Thyroid gland (tissue), 4 donors: ENCODE data around the gene CUEDC1. TPM values are rescaled to one million over a fixed set of nuclear protein-coding genes. Genes with fewer than 3 reads are reported as not detected.
"Not testable (repeated sequence)": the region's sequence is repeated elsewhere in the genome, so short reads cannot be mapped to it uniquely, and the experiment has no call there.

Experiments used
- DNase-seq, 2 donors: peaks; one replicate each; pipeline ENCODE4 v3.0.0-alpha.2; 2019
- H3K27ac ChIP-seq, 3 donors: fragments of 200-600 bp; sonication (generic); 1 replicate in 2 of 3; 2 replicates in 1 of 3; pipeline ENCODE4 v1.5.1; 2016 to 2019; ENCODE audit warnings: mild to moderate bottlenecking in 1 of 3, moderate library complexity in 1 of 3
- H3K27me3 ChIP-seq: fragments of 200-600 bp; sonication (generic); one replicate; pipeline ENCODE4 v1.5.1; 2019
- H3K36me3 ChIP-seq, 2 donors: fragments of 200-600 bp; sonication (generic); one replicate each; pipeline ENCODE4 v1.5.1; 2016 to 2019
- H3K4me1 ChIP-seq, 2 donors: fragments of 200-600 bp; sonication (generic); one replicate each; pipeline ENCODE4 v1.5.1; 2017 to 2019
- H3K4me3 ChIP-seq, 3 donors: fragments of 200-600 bp; sonication (generic); replicated peaks in 1 of 3; 1 replicate in 2 of 3; 2 replicates in 1 of 3; pipeline ENCODE4 v1.5.1; 2016; ENCODE audit warnings: mild to moderate bottlenecking in 1 of 3
- H3K9me3 ChIP-seq: fragments of 200-600 bp; sonication (generic); one replicate; pipeline ENCODE4 v1.5.1; 2017
- POLR2A ChIP-seq, 2 donors: fragments of 450-650 bp; IDR thresholded peaks; one replicate each; pipeline ENCODE4 v1.6.1; 2017; ENCODE audit warnings: antibody characterized with exemption in 2 of 2, mild to moderate bottlenecking in 2 of 2, moderate library complexity in 1 of 2
- WGBS, 2 donors: methylation state at CpG; one replicate each; pipeline ENCODE4 v1.1.5; 2017; 5-methylcytosine and 5-hydroxymethylcytosine counted together
- intact Hi-C: fragments of 100-400 bp; cut with DNase I; formaldehyde crosslinking; loops from one replicate; pipeline ENCODE4 v1.15.1; 2023
- total RNA-seq, 4 donors: library from RNA; depleted of rRNA; stranded (reverse); fragments of >200 nt; gene quantifications; one replicate each; pipeline ENCODE4 v1.2.3, GENCODE V29; 2016
- TF ChIP-seq, protein P1 (sequence below), 6 experiments: fragments of 200-600 bp in 3 of 6; fragments of 450-650 bp in 3 of 6; sonication (generic) in 3 of 6; IDR thresholded peaks; one replicate each; pipeline ENCODE4 v1.5.1; 2016 to 2019; ENCODE audit warnings: antibody characterized with exemption in 6 of 6, mild to moderate bottlenecking in 2 of 6, inconsistent platforms in 1 of 6, moderate library complexity in 1 of 6

Gene CUEDC1
- total RNA-seq, 4 donors from 2014 or later, result 25.6 to 32.3 (median 29.9) TPM

DNA sequence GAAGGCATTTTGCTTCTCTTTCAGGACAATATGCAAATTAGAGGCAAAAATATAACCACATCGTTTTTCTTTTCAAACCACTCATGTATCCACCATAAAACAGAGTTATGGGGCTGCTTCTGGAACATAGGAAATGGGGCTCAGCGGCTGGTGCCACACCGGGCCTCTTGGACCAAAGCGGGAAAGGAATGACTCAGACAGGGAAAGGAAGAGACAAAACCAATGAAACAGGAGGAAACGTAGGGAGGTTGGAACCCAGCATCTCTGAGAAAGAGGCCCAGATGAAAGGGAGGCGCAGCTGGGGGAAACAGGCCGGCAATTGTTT is 28.5 kb downstream of the CUEDC1 start:
- no peak for DNase-seq
- Histone ChIP-seq H3K4me3 (no peak overlapping the region), H3K4me1 (peaks cover 44 to 69% of the 10 kb centered on the region in 2 donors), H3K27ac (peak overlapping the region; percentile 35 to 80 (median 69)), H3K9me3 (no peaks in the 10 kb centered on the region), H3K36me3 (no peaks in the 10 kb centered on the region), H3K27me3 (no peaks in the 10 kb centered on the region)
- TF ChIP-seq POLR2A (IDR thresholded peaks at IDR 0.05), result no peak
- TF ChIP-seq, protein P1, sequence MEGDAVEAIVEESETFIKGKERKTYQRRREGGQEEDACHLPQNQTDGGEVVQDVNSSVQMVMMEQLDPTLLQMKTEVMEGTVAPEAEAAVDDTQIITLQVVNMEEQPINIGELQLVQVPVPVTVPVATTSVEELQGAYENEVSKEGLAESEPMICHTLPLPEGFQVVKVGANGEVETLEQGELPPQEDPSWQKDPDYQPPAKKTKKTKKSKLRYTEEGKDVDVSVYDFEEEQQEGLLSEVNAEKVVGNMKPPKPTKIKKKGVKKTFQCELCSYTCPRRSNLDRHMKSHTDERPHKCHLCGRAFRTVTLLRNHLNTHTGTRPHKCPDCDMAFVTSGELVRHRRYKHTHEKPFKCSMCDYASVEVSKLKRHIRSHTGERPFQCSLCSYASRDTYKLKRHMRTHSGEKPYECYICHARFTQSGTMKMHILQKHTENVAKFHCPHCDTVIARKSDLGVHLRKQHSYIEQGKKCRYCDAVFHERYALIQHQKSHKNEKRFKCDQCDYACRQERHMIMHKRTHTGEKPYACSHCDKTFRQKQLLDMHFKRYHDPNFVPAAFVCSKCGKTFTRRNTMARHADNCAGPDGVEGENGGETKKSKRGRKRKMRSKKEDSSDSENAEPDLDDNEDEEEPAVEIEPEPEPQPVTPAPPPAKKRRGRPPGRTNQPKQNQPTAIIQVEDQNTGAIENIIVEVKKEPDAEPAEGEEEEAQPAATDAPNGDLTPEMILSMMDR (IDR thresholded peaks at IDR 0.05), result no peak
- WGBS, 2 donors, result 70 to 77% methylated on average over 7 of the region's 7 CpGs
- intact Hi-C loops, result no loop called here

DNA sequence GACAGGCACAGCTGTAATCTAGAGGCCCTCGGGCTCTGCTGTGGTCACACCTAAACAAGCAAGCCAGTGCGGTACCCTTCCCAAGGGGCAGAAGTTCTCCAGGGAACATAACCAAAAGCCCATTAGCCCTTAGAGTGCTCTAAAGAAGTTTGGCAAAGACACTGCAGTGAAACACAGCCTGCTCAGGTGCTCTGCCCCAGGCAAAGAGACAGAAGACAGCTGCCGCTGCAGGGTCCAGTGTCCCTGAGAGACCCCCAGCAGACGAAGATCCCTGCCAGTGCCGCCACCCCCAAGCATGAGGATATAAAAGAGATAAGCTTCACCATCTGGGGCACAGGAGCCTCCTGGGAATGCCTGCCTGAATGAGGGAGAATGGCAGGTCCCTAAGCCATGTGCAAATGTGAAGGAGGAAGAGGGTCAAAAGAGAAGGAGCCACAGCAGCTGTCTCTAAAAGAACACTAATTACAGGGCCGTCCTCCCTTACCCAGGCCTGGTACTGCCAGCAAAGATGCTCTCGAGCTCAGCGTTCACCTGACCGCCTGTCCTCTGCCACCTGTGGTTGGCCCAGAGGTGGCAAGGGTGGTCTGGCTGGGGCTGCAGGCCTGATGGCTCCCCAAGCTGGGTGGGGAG is 29.7 kb downstream of the CUEDC1 start:
- 68 to 80% methylated on average over 7 to 9 of the region's 9 CpGs for WGBS, 2 donors
- Histone ChIP-seq H3K27ac (peak overlapping the region; percentile 69 to 80 (median 74)), H3K9me3 (no peaks in the 10 kb centered on the region), H3K27me3 (no peaks in the 10 kb centered on the region), H3K36me3 (no peaks in the 10 kb centered on the region), H3K4me3 (no peak overlapping the region), H3K4me1 (peaks cover 49 to 68% of the 10 kb centered on the region in 2 donors)
- DNase-seq, result peak; percentile 51 to 66
- intact Hi-C loops, result no loop called here
- TF ChIP-seq POLR2A (IDR thresholded peaks at IDR 0.05), result no peak
- TF ChIP-seq, protein P1 (IDR thresholded peaks at IDR 0.05), result no peak

DNA sequence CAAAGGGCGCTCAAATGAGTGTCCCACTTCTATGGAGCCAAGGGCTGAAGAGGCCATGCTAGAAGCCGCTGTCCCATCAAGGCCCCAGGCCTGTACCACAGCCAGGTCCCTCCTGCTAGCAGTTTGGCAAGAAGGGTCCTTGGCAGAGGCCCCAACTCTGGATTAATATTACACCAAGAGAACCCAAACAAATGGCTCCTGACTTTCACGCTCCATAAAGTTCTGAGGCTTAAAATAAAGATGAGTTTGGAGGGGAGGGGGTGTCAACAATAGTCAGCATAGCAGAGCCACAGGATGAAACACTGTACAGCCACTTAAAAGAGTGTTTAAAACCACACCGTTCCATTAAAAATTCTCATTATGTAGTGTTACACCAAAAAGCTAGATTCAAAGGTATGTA is 30.5 kb downstream of the CUEDC1 start:
- no peak overlapping the region for H3K4me3 ChIP-seq
- peak overlapping the region; percentile 69 to 80 (median 74) for H3K27ac ChIP-seq
- intact Hi-C loops, result no loop called here
- TF ChIP-seq, protein P1 (IDR thresholded peaks at IDR 0.05), result no peak
- no peak for TF ChIP-seq POLR2A (IDR thresholded peaks at IDR 0.05)
- DNase-seq, result peak; percentile 67 to 85
- H3K4me1 ChIP-seq, result peaks cover 56 to 71% of the 10 kb centered on the region in 2 donors
- H3K9me3 ChIP-seq, result no peaks in the 10 kb centered on the region
- H3K27me3 ChIP-seq, result no peaks in the 10 kb centered on the region
- H3K36me3 ChIP-seq, result no peaks in the 10 kb centered on the region
- WGBS, 2 donors, result 22 to 44% methylated on average over 4 of the region's 4 CpGs

DNA sequence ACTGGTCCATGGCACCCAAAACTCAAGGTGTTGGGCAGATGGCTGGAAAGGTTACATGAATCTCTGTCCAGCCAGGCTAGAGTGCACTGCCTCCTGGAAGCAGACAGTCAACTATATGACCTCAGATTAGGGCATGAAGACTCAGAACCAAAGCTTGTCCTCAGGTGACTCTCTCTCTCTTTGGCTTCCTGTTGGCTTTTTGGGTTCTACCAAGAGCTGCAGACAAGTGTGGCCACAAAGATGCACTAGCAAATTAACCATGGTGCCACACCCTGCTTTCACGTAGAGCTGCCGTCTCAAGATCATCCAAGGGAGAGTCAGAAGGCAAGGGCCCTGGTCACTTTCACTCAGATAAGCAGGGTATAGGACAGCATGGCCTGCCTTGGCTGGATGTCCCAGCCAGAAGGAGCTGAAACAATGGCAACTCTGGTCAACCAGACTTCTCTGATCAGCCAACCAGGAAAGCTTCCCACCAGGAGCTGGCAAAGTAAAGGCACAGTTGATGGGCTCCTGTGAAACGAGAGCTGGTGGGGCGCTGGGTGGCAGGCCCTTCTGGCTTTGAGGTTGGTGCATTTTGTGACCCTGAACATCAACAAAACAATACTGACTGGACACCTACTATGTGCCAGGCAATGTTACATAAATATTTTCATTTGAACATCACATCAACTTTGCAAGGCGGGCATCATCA is 31.9 kb downstream of the CUEDC1 start:
- no peak overlapping the region for H3K27ac ChIP-seq
- 92 to 100% methylated on average over 3 to 4 of the region's 5 CpGs for WGBS, 2 donors
- TF ChIP-seq, protein P1 (IDR thresholded peaks at IDR 0.05), result no peak
- TF ChIP-seq POLR2A (IDR thresholded peaks at IDR 0.05), result no peak
- no peaks in the 10 kb centered on the region for H3K9me3 ChIP-seq
- DNase-seq, result no peak
- no peaks in the 10 kb centered on the region for H3K36me3 ChIP-seq
- H3K4me1 ChIP-seq, result peaks cover 64 to 77% of the 10 kb centered on the region in 2 donors
- no peaks in the 10 kb centered on the region for H3K27me3 ChIP-seq
- H3K4me3 ChIP-seq, result no peak overlapping the region
- intact Hi-C loops, result no loop called here

DNA sequence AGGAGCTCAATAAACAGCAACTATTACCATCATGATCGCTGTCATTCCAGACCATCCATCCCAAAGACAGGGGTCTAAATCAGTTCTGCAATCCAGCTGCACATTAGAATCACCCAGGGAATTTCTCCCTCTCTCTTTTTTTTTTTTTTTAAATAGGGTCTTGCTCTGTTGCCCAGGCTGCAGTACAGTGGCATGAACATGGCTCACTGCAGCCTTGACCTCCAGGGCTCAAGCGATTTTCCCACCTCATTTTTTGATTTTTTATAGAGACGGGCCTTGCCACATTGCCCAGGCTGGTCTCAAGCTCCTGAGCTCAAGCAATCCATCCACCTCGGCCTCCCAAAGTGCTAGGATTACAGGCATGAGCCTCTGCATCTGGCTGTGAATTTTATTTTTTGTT is 32.5 kb downstream of the CUEDC1 start:
- H3K27ac ChIP-seq, result peak overlapping the region; percentile 39 to 63 (median 41)
- WGBS, 2 donors, result 97 to 98% methylated on average over 4 of the region's 4 CpGs
- intact Hi-C loops, H3K27me3 ChIP-seq, H3K9me3 ChIP-seq, H3K4me3 ChIP-seq, DNase-seq, H3K36me3 ChIP-seq: not testable (repeated sequence)
- peaks cover 65 to 77% of the 10 kb centered on the region in 2 donors for H3K4me1 ChIP-seq
